ENCODE measurements around the gene CCDC61.

CCDC61 gene

DNA sequence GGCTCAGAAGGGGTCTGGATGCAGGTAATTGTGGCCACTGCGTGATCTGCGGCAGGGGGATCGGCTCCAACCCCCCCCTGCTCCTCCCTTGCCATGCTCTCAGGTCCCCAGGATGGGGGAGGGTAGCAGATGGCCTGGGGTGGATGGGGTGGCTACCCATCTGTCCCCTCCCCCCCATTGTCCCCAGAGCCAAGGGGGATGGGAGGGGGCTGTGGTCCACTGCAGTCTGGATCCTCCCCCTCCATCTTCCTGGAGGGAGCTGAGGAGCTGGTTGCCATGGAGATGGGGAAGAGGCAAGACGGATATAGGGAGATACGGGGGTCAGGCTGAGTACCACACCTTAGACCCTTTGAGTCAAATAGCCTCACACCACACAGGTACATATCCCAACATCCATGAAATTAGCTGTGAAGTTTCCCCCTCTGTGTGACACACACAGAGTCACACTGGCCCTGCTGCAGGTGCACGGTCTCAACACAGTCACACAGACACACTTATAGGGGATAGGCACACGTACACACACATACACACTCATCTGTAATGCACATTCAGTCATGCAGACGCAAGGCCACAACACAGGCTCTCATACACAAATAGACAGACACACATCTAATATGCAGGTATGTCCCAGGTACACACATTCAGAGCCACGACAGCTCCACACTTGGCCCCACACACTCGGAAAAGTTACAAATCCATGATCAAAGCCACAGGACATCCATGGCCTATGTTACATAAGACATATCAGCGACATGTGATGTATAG lies 19.8 kb upstream of the CCDC61 start:
- DNase-seq = no peak

DNA sequence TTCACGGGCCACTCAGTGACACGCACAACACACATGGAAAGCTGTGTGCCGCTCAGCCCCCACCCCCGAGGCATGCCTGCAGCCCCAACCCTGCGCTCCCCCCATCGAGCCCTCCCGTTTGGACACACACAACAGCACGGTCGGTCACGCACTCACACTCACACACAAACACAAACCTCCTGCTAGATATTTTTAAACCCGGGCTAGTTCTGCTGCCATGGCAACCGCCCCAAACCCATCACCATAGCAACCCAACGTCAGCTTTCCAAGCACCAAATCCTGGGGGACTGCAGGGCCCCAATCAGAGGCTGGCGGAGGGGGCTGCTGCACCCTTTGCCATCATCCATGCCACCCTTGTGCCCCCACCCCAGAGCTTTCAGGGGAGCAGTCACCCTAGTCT lies 19.1 kb upstream of the CCDC61 start:
- DNase-seq = no peak

DNA sequence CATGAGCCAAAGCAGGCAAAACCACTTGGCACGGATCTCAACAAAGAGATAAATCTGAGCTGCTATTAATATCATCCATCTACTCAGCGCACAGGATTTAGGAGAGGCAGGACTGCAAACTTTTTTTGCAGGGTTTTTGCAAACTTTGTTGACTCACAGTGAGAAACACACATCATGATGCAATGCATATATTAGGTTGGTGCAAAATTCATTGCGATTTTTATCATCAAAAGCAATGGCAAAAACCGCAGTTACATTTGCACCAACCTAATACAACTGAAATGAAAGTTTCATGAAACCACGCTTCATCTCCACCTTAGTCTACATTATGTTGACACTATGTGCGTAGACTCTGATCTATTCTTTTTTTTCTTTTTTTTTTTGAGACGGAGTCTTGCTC lies 17.1 kb upstream of the CCDC61 start:
- DNase-seq = no peak

DNA sequence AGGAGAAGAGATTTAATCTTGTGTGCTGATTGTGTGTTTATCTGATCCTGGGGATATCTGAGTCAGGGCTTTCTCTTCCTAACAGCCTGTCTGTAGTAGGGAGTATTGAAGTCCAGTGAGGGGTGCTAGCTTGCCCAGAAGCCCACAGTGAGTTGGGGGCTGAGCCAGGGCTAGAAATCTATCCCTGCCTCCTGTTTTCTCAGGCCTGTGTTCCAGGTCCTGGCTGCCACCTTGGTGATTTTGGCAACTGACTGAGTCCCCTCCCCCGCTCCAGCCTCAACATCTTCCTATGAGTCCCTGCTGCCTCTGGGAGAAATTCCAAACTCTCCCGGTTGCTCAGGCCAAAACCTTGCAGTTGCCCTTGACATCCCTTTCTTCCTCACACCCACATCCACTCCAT lies 13.9 kb upstream of the CCDC61 start:
- DNase-seq = no peak

DNA sequence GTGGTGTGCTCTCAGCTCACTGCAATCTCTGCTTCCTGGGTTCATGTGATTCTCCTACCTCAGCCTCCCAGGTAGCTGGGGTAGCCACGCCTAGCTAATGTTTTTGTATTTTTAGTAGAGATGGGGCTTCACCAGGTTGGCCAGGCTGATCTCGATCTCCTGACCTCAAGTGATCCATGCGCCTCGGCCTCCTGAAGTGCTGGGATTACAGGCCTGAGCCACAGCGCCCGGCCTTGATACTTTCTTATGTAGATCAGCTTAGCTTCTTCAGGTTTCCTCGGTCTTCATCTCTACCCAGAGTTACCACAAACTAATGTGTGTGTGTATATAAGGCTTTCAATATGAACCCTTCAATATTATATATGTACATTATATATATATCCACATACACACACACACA lies 9.9 kb upstream of the CCDC61 start:
- no peak for DNase-seq

DNA sequence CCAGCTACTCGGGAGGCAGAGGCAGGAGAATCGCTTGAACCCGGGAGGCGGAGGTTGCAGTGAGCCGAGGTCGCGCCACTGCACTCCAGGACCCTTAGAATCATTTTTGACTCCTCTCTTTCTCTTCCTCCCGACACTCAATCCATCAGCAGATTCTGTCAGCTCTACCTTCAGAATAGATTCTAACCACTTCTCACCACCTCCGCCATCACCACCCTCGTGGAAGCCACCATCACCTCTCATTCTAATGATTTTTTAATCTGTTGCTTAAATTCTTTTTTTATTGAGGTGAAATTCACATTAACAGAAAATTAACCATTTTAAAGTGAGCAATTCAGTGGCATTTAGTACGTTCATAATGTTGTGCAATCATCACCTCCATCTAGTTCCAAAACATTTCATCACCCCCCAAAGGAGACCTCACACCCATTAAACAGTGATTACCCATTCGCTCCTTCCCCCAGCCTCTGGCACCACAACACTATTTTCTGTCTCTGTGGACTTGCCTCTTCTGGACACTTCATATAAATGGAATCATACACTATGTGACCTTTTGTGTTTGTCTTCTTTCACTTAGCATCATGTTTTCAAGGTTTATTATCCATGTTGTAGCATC lies 5.0 kb upstream of the CCDC61 start:
- no peak for DNase-seq

DNA sequence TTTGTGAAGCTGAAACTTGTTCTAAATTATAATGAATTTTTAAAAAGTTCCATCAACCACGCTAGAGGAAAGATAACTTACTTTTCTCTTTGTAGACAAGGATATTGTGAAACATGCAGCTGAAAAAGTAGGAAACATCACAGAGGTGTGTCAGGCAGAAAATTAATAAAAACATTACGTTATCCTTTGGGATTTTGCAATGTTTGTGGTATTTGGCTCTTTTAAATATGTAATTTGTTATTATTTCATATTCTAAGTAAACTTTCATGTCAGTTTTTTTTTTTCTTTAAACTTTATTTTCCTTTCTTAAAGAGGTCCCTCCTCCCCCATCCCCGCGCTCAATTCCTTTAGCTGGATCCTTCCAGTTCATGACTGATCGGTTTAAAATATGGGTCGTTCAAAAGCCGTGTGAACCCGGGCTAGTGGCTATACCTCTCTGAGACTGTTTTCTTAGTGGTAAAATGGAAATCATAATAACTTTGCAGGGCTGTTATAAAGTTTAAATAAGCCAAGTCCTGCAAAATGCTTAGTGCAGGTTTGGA lies 740 bp upstream of the CCDC61 start:
- no peak for DNase-seq

DNA sequence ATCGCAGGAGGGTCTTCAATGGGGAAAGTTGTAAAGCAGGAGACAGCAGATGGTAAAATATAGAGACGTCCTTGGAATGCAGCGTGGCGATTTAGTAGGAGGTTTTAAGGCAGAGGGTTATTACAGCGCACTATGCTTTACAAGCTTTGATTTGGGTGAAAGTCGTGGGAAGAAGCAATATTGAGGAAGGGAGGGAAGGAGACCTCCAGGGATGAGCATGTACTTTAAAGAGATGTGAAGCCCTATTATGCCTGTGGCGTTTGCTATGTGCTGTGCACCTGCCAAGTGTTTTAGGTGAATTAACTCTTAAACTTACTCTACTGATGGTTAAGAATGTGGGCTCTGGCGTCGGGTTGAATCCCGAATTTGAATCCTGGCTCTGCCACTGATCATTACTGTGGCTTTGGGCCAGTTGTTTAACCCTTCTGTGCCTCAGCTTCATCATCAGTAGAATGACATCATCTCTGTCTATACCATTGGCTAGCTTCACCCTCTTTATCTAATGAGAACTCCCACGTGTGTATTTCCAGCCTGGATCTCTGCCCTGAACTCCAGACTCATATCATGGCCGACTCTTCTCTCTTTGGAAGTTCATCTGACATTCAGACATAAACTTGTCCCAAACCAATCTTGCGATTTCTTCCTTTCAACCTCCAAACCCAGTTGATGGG lies 583 bp downstream of the CCDC61 start:
- no peak for DNase-seq

DNA sequence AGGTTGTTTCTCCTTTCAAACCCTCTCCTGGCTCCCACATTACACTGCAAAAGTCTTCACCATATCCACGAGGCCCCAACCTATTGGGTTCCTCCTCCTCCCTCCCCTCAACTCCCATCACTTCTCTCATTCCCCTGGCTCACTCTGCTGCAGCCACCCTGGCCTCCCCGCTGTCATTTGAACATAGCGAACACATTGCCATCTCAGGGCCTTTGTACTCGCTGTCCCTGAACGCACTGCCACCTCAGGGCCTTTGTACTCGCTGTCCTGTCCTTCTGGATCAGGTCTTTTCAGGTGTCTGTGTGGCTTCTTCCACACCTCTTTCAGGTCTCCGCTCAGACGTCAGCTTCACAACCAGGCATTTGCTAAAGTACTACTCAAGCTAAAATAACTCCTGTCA lies 1.7 kb downstream of the CCDC61 start:
- DNase-seq = no peak

DNA sequence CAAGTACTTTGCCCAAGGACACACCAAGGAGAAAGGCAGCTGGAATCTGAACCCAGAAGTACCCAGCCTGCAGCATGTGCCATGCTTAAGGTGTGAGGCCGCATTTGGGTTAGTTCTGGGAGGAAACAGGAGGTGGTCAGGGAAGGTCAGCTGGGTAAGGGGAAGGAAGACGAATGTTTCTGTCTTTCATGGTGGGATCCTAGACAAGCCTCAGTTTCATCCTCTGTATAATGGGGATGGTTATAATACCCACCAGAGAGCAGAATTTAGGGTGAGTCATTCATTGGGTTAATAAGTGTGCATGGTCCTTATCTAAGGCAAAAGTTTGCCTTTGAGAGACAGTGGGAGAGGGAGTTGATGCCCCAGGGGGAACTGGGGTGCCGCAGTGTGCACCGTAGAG lies 3.6 kb downstream of the CCDC61 start:
- no peak for DNase-seq

DNA sequence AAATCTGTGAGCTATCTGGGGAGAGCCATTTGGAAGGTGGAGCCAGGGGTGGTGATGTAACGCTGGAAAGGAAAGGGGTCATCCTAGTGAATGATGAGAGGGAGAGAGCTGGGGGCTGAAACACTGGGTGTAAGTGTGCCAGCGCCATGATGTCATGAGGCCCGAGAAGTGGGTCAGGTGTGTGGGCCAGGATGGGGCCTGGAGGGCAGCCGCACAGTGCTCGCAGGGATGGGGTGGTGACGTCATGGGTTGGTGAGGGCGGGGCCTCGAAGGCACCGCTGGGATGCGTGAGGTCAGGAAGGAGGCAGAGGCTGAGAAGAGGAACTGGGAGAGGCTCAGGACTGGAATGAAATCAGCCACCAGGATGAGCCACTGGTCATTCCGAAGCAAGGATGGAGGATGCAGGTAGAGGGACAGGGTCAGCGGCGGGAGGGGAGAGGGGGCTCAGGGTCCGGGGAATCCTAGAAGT lies 4.4 kb downstream of the CCDC61 start:
- peak; percentile 18 for DNase-seq

DNA sequence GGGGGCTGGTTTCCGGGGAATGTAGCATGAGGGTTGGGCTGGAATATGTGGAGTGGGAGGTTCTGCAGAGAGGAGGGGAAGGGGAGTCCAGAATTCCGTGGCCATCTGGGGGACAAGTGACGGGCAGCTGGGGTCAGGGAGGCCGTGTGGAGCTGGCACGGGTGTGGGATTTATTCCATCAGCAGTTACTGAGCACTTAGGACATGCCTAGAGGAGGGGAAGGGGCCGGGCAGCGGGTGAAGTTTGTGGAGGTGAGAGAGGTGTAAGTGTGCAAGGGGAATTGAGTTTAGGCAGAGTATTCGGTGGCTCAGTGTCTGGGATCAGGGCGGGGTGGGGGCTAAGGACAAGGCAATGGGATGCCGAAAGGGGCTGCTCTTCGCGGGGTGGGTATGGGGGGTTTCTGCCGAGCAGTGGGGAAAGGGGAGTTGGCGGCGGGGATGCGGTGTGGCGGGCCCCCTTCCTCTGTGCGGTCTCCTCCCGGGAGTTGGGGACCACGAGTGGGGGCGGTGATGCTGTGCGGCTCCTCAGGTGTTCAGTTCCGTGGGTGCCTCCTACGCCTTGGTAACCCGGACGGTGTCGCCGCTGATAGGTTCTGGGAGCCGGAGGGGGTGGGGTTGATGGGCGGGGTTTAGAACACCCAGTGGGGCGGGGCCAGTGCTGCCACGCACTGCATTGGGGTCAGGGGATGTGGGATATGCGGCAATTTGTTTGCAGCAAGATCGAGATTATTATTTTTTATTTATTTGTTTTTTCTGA lies 5.4 kb downstream of the CCDC61 start:
- DNase-seq = peak; percentile 61

DNA sequence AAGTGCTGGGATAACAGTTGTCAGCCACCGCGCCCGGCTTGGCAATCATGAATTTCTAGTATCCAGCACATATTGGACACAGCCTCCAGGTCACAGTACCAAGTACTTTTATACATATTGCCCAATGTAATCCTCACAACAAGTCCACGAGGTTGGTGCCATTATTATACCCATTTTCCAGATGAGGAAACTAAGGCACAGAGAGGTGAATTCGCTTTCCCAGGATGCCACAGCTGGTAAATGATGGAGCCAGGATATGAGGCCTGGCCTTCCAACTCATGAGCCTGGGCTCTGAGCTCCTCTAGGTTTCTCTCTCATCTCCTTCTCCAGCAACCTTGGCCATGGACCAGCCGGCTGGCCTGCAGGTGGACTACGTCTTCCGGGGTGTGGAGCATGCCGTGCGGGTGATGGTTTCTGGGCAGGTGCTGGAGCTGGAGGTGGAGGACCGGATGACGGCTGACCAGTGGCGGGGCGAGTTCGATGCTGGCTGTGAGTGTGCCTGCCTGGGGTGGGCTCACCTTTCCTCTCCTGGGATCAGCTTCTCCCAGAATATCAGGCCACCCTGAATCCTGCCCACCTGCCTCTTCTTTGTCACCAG lies 7.5 kb downstream of the CCDC61 start:
- no peak for DNase-seq

DNA sequence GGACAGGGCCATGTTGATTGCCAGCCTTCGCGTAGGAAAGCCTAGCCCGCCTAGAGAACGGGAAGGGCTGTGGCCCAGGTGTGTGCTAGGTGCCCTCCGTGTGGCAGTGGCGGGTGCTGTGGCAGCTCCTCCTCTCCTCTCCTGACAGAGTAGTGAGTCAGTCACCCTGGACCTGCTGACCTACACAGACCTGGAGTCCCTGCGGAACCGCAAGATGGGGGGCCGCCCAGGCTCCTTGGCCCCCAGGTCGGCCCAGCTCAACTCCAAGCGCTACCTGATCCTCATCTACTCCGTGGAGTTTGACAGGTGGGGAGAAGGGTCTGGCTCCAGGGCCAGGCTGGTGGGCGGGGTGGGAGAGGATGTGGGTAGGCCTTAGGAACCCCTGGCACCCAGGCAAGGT lies 11.1 kb downstream of the CCDC61 start:
- DNase-seq = no peak

DNA sequence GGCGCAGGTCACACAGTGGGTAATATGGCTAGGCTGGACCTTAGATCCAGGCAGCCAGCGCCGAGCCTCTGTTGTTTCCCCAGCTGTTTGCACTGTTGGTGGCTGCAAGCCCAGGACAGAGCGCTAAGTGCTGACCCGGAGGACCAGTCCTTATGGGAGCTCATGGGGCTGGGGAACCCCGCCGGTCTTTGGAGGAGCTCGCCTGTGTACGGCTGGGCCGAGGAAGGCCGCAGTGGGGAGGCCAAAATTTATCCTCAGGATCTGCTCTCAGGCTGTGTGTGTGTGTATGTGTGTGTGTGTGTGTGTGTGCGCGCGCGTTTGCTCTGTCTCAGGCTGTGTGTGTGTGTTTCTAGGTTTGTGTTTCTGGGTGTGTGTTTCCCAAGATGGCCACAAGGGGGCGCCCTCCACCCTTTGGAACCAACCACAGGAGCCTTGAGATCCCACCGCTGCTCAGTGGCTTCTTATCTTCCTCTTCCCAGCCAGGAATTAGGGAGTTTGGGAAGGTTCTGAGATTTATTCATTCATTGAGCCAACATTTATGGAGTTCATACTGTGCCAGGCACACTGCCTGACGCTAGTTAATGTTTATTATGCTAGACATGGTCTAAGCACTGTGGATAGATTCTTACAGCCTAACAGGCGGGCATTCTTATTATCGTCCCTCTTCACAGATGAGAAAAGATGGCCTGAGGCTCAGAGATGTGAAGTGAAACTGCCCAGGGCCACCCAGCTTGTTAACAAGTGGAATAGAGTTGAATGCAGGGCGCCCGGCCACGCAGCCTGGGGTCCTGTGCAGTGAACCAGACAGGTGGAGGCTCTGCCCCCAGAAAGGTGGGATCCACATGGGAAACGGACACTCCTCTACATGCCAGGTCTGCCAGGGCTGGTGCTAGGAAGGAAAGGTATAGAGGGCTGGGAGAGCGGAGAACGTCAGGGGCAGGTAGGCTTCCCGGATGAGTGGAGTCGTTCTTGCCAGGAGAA lies 14.6 kb downstream of the CCDC61 start:
- DNase-seq = peak; percentile 60

DNA sequence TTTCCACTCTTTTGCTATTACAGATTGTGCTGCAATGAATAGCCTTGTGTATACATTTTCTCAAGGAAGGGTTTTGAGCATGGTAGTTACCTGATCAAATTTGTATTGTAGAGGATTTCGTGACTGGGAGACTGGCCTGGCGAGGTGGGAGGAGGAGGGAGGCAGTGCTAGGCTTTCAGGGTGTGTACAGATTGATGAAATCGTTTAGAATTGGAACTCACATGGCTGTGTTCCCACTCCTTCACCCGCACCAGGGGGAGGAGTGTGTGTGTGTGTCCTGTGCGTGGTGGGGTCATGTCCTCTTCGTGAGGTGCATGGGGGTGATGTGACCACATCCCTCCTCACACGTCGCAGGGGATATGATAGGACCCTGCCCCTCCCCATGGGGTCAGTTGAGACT lies 19.3 kb downstream of the CCDC61 start:
- no peak for DNase-seq

DNA sequence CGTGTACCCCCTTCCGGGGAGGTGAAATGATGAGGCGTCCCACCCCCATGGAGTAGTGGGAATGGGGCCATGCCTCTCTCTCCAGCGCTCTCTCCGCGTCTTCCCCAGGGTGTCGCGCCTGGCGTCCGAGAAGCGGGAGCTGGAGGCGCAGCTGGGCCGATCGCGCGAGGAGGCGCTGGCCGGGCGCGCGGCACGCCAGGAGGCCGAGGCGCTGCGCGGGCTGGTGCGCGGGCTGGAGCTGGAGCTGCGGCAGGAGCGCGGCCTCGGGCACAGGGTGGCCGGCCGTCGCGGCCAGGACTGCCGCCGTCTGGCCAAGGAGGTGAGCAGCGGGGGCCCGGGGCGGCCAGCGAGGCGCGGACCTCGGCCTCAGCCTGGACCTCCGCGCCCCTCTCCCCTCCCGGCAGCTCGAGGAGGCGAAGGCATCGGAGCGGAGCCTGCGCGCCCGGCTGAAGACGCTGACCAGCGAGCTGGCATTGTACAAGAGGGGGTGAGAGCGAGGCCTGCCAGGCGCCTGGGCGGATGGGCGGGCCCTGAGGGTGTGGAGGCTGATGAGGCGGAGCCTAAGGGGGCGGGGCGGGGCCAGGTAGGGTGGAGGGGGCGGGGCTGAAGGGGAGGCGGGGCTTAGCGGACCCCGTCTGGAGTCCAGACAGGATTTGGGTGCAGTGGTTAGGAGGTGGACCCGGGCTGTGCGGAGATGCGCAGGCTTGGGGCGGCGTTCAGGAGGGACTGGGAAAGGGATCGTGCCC lies 19.8 kb downstream of the CCDC61 start:
- peak; percentile 60 for DNase-seq

DNA sequence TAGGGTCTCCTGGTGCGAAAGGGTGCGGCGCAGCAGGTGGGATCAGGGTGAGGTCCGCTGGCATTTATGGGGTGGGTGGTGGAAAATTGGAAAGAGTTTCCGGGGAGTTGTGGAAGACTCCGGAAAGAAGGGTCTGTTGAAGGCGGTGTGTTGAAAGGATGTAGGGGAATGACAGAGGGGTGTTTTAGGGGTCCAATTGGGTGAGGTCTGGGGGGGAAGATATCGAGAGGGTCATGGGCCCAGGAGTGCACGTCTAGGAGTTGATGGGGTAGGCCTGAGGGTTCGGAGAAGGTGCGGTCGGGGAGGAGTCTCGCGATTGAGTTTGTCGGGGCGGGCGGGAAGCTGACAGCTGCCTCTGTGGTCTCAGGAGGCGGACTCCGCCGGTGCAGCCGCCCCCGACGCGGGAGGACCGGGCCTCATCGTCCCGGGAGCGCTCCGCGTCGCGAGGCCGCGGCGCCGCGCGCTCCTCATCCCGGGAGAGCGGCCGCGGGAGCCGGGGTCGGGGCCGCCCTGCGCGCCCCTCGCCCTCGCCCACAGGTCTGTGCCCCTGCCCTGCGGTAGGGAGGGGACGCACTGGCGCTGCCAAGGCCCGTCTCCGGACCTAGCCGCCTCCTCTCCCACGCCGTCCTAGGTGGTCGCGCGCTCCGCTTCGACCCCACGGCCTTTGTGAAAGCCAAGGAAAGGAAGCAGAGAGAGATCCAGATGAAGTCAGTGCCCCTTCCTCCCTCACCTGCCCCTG lies 20.6 kb downstream of the CCDC61 start:
- DNase-seq = peak; percentile 24

DNA sequence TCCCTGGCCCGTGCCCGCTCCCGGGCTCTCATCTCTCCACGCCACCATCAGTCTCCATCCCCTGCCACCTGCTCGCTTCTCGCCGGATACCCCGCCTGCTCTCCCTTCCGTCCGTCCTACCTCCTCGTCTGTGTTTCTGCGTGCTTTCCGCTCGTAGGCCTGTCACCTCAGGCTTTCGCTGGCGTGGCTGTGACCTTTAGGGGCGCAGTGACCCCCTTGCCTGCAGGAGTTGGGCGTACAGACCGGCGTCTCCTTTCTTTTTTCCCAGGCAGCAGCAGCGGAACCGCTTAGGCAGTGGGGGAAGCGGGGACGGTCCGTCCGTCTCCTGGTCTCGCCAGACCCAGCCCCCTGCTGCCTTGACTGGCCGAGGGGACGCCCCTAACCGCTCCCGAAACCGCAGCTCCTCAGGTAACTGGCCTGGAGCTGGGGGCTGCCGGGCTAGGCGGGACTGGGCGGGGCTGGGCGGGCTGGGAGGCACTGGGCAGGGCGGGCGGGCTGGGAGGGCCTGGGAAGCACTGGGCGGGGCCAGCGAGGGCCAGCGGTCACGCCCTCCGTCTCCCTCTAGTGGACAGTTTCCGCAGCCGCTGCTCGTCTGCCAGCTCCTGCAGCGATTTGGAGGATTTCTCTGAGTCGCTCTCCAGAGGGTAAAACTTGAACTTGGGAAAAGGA lies 21.3 kb downstream of the CCDC61 start:
- peak; percentile 77 for DNase-seq

DNA sequence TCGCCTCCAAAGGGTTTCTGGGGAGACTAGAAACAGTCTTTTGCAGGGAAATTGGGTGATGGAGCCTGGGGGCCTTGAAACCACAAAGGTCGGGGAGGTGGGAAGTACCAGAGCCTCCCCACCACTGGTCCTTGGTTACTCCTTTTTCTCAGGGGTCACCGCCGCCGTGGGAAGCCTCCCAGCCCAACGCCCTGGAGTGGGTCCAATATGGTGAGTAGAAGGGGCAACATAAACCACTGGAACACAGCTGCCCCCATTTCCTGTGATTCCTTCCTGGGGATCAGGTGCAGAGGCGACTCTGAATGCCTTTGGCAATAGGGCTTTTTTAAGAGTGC lies 21.8 kb downstream of the CCDC61 start:
- DNase-seq = no peak

Data from stimulated activated CD4-positive, alpha-beta T cell treated with anti-CD3 and anti-CD28 coated beads, Interleukin-1b, Interleukin-23, amount 100 ng/mL, for 48 hours (primary cell).